Ishikawa (cell line): ENCODE measurements around the gene REV3L.

Experiments used
- CEBPB ChIP-seq: IDR thresholded peaks from 2 replicates; pipeline ENCODE4 v1.6.1; 2012
- CREB1 ChIP-seq: IDR thresholded peaks from 2 replicates; pipeline ENCODE4 v1.6.1; 2012; ENCODE audit warnings: low read depth
- EGR1 ChIP-seq: IDR thresholded peaks from 2 replicates; pipeline ENCODE4 v1.6.1; 2012
- EP300 ChIP-seq: IDR thresholded peaks from 2 replicates; pipeline ENCODE4 v1.6.1; 2012; ENCODE audit warnings: borderline replicate concordance
- FOXM1 ChIP-seq: IDR thresholded peaks from 2 replicates; pipeline ENCODE4 v1.6.1; 2012; ENCODE audit warnings: low read depth, borderline replicate concordance
- MAX ChIP-seq: IDR thresholded peaks from 2 replicates; pipeline ENCODE4 v1.6.1; 2012
- NFIC ChIP-seq: IDR thresholded peaks from 2 replicates; pipeline ENCODE4 v1.6.1; 2012
- RAD21 ChIP-seq: IDR thresholded peaks from 2 replicates; pipeline ENCODE4 v1.6.1; 2012; ENCODE audit warnings: low read depth
- REST ChIP-seq: IDR thresholded peaks from 2 replicates; pipeline ENCODE4 v1.6.1; 2012; ENCODE audit warnings: low read depth, mild to moderate bottlenecking
- TAF1 ChIP-seq: IDR thresholded peaks from 2 replicates; pipeline ENCODE4 v1.6.1; 2012; ENCODE audit warnings: low read depth, mild to moderate bottlenecking
- TCF12 ChIP-seq: IDR thresholded peaks from 2 replicates; pipeline ENCODE4 v1.6.1; 2012; ENCODE audit warnings: low read depth
- TEAD4 ChIP-seq: IDR thresholded peaks from 2 replicates; pipeline ENCODE4 v1.6.1; 2012
- USF1 ChIP-seq: IDR thresholded peaks from 2 replicates; pipeline ENCODE4 v1.6.1; 2012
- YY1 ChIP-seq: IDR thresholded peaks from 2 replicates; pipeline ENCODE4 v1.6.1; 2012; ENCODE audit warnings: low read depth
- ZBTB7A ChIP-seq: IDR thresholded peaks from 2 replicates; pipeline ENCODE4 v1.6.1; 2012; ENCODE audit warnings: low read depth

Gene REV3L

GRCh38 chr6:111354758-111355555 is 128.1 kb downstream of the REV3L start:
- no peak for TF ChIP-seq RAD21
- TF ChIP-seq EGR1 = no peak
- TF ChIP-seq CREB1 = no peak
- TF ChIP-seq YY1 = no peak
- no peak for TF ChIP-seq REST
- TF ChIP-seq TAF1 = no peak
- TF ChIP-seq CEBPB = no peak
- no peak for TF ChIP-seq ZBTB7A
- TF ChIP-seq USF1 = no peak
- no peak for TF ChIP-seq NFIC
- no peak for TF ChIP-seq TCF12
- no peak for TF ChIP-seq TEAD4
- no peak for TF ChIP-seq MAX
- no peak for TF ChIP-seq EP300
- TF ChIP-seq FOXM1 = no peak

DNA sequence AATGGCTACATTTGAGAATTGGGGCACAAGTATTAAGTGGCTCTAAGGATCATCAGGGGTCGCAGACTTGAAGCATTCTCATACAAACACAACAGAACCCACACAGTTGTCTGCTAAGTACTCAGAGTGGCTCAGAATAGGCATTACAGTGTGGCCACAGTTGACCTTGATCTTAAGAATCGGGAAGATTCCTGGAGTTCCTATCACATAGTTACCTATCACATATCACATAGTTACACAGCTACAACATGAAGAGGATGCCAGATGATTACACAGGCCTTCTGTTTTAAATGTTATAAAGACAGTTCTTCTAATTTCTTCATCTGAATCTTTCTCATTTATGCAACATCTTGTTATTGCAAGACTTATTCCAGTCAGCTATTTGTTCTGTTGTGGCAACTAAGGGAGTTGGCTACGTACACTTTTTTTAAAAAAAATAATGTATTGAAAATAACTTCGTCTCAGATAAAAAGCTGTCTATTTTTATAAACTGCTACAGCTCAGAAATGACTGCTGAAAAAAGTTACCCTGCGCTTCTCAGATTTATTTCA is 129.0 kb downstream of the REV3L start:
- TF ChIP-seq TCF12 (no peak), REST (no peak), CEBPB (no peak), ZBTB7A (no peak), USF1 (no peak), NFIC (no peak), RAD21 (no peak), YY1 (no peak), EP300 (no peak), TEAD4 (no peak), FOXM1 (no peak), MAX (no peak), TAF1 (no peak), CREB1 (no peak), EGR1 (no peak)

DNA sequence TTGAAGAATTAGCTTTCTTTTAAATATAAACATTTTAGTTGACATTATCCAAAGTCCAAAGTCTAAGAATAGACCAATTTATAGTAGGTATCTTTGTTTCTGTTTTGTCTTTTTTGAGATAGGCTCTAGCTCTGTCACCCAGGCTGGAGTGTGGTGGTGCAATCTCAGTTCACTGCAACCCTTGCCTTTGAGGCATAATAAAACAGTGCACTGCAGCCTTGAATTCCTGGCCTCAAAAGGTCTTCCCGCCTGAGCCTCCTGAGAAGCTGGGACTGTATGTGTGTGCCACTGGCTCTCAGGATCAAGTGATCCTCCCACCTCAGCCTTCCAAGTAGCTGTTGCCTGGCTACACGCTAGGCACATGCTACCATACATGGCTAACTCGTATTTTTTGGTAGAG is 135.4 kb downstream of the REV3L start:
- no peak for TF ChIP-seq CREB1
- TF ChIP-seq TEAD4 = no peak
- no peak for TF ChIP-seq EGR1
- TF ChIP-seq YY1 = no peak
- TF ChIP-seq TCF12 = no peak
- no peak for TF ChIP-seq CEBPB
- TF ChIP-seq MAX = no peak
- TF ChIP-seq EP300 = no peak
- no peak for TF ChIP-seq TAF1
- TF ChIP-seq ZBTB7A = no peak
- TF ChIP-seq RAD21 = no peak
- TF ChIP-seq NFIC = no peak
- no peak for TF ChIP-seq USF1

GRCh38 chr6:111342913-111343312 is 140.1 kb downstream of the REV3L start:
- no peak for TF ChIP-seq REST
- no peak for TF ChIP-seq TCF12
- no peak for TF ChIP-seq FOXM1
- no peak for TF ChIP-seq NFIC
- no peak for TF ChIP-seq TAF1
- TF ChIP-seq CEBPB = no peak
- TF ChIP-seq TEAD4 = no peak
- no peak for TF ChIP-seq USF1
- TF ChIP-seq CREB1 = no peak
- no peak for TF ChIP-seq MAX
- TF ChIP-seq RAD21 = no peak
- TF ChIP-seq ZBTB7A = no peak
- no peak for TF ChIP-seq EGR1
- no peak for TF ChIP-seq YY1
- no peak for TF ChIP-seq EP300
